H1 (cell line): ENCODE data around the gene VSX2. TPM values are rescaled to one million over a fixed set of nuclear protein-coding genes. Genes with fewer than 3 reads are reported as not detected.

Source experiments
- CTCF ChIA-PET: fragments of 300-600 bp; sonication (Branson Sonifier 250); formaldehyde crosslinking; loops from one replicate; lab custom pipeline; 2021; ENCODE audit not compliant: partially characterized antibody; lab: Charles Lee
- POLR2A ChIA-PET: fragments of 300-600 bp; sonication (Branson Sonifier 250); formaldehyde crosslinking; loops from one replicate; lab custom pipeline; 2021; ENCODE audit warnings: inconsistent platforms; ENCODE audit not compliant: partially characterized antibody; lab: Charles Lee
- DNase-seq, 2 experiments: peaks; one replicate each; pipeline versions ENCODE4 v3.0.0 to v3.0.0-alpha.2; 2010 to 2022; ENCODE audit warnings: low spot score in 2 of 2, low read depth in 1 of 2, mixed read lengths in 1 of 2
- FAIRE-seq: peaks from 2 replicates; lab custom pipeline; 2011; peaks lifted over from hg19 to GRCh38; lab: Jason Lieb, UNC
- H2AFZ ChIP-seq: 2 replicates; pipeline ENCODE4 v1.8.1; 2012; ENCODE audit warnings: low read length, inconsistent platforms
- H2AK5ac ChIP-seq: 2 replicates; pipeline ENCODE4 v1.6.1; 2013; ENCODE audit warnings: low read depth, low read length
- H2BK120ac ChIP-seq: replicated peaks from 2 replicates; pipeline ENCODE3; 2013; ENCODE audit warnings: low read depth, low read length, inconsistent platforms
- H2BK12ac ChIP-seq: 2 replicates; pipeline ENCODE4 v1.6.1; 2013; ENCODE audit warnings: low read depth, low read length
- H2BK15ac ChIP-seq: 2 replicates; pipeline ENCODE4 v1.6.1; 2013; ENCODE audit warnings: low read length
- H2BK20ac ChIP-seq: 2 replicates; pipeline ENCODE4 v1.6.1; 2013; ENCODE audit warnings: low read length
- H2BK5ac ChIP-seq: 2 replicates; pipeline ENCODE4 v1.6.1; 2013; ENCODE audit warnings: low read depth, low read length
- H3K14ac ChIP-seq: 2 replicates; pipeline ENCODE4 v1.6.1; 2013; ENCODE audit warnings: inconsistent platforms; ENCODE audit not compliant: insufficient read length
- H3K18ac ChIP-seq: 2 replicates; pipeline ENCODE4 v1.6.1; 2013; ENCODE audit warnings: low read length; ENCODE audit errors: extremely low read depth
- H3K23ac ChIP-seq: 2 replicates; pipeline ENCODE4 v1.6.1; 2013; ENCODE audit warnings: inconsistent platforms; ENCODE audit not compliant: insufficient read length
- H3K23me2 ChIP-seq: 2 replicates; pipeline ENCODE4 v1.6.1; 2013; ENCODE audit warnings: low read depth, low read length
- H3K27ac ChIP-seq: 2 replicates; pipeline ENCODE4 v1.6.1; 2011; ENCODE audit warnings: low read depth, low read length, inconsistent platforms
- H3K27me3 ChIP-seq, 4 experiments: replicated peaks in 1 of 4; 1 replicate in 1 of 4; 2 replicates in 3 of 4; pipeline versions ENCODE4 v1.6.1 to v1.8.1; 2011 to 2013; ENCODE audit warnings: low read length in 3 of 4, mild to moderate bottlenecking in 3 of 4, inconsistent platforms in 2 of 4, mixed read lengths in 2 of 4, moderate library complexity in 1 of 4; ENCODE audit not compliant: control insufficient read depth in 3 of 4, insufficient read depth in 3 of 4; ENCODE audit errors: extremely low read depth in 1 of 4
- H3K36me3 ChIP-seq, 4 experiments: 2 replicates each; pipeline versions ENCODE4 v1.6.1 to v1.8.1; 2011 to 2013; ENCODE audit warnings: mild to moderate bottlenecking in 4 of 4, low read length in 3 of 4, moderate library complexity in 2 of 4, control low read depth in 1 of 4, inconsistent platforms in 1 of 4; ENCODE audit not compliant: insufficient read depth in 4 of 4, control insufficient read depth in 2 of 4
- H3K4ac ChIP-seq: replicated peaks from 2 replicates; pipeline ENCODE3; 2013; ENCODE audit warnings: low read length, low read depth, mixed read lengths, inconsistent platforms; ENCODE audit not compliant: insufficient read length
- H3K4me1 ChIP-seq, 4 experiments: replicated peaks in 1 of 4; 1 replicate in 1 of 4; 2 replicates in 3 of 4; pipeline versions ENCODE4 v1.6.1 to v1.8.1; 2011 to 2013; ENCODE audit warnings: low read length in 3 of 4, inconsistent platforms in 2 of 4, mixed read lengths in 1 of 4; ENCODE audit not compliant: insufficient read depth in 4 of 4, control insufficient read depth in 3 of 4
- H3K4me2 ChIP-seq, 2 experiments: 2 replicates each; pipeline versions ENCODE4 v1.6.1 to v1.8.1; 2011 to 2013; ENCODE audit warnings: low read depth in 2 of 2, low read length in 2 of 2, control low read depth in 1 of 2, inconsistent platforms in 1 of 2, mild to moderate bottlenecking in 1 of 2; ENCODE audit not compliant: insufficient read depth in 1 of 2
- H3K4me3 ChIP-seq, 4 experiments: fragments of 200-600, 300-600 bp in 1 of 4; sonication (generic), shearing (Covaris generic), sonication (Bioruptor Twin) in 1 of 4; 2 replicates each; pipeline versions ENCODE4 v1.5.1 to v1.8.1; 2011 to 2016; ENCODE audit warnings: low read length in 4 of 4, low read depth in 3 of 4, control low read depth in 2 of 4, inconsistent platforms in 2 of 4, mild to moderate bottlenecking in 2 of 4, mixed read lengths in 1 of 4, moderate library complexity in 1 of 4; ENCODE audit not compliant: insufficient read depth in 2 of 4; ENCODE audit errors: extremely low read depth in 1 of 4
- H3K56ac ChIP-seq: replicated peaks from 2 replicates; pipeline ENCODE3; 2013; ENCODE audit warnings: low read depth, mild to moderate bottlenecking, mixed read lengths, low read length, inconsistent platforms; ENCODE audit not compliant: insufficient read length
- H3K79me1 ChIP-seq: 2 replicates; pipeline ENCODE4 v1.6.1; 2013; ENCODE audit warnings: low read depth, low read length, control low read depth
- H3K79me2 ChIP-seq, 2 experiments: 2 replicates each; pipeline versions ENCODE4 v1.6.1 to v1.8.1; 2012 to 2013; ENCODE audit warnings: low read length in 2 of 2, mild to moderate bottlenecking in 2 of 2, inconsistent platforms in 1 of 2; ENCODE audit not compliant: insufficient read depth in 2 of 2, control insufficient read depth in 1 of 2
- H3K9ac ChIP-seq, 4 experiments: replicated peaks in 1 of 4; 1 replicate in 1 of 4; 2 replicates in 3 of 4; pipeline versions ENCODE4 v1.6.1 to v1.8.1; 2011 to 2013; ENCODE audit warnings: low read depth in 3 of 4, low read length in 3 of 4, control low read depth in 2 of 4, mild to moderate bottlenecking in 2 of 4, moderate library complexity in 2 of 4, inconsistent platforms in 1 of 4; ENCODE audit errors: extremely low read depth in 1 of 4
- H3K9me3 ChIP-seq, 2 experiments: 2 replicates each; pipeline versions ENCODE4 v1.6.1 to v1.8.1; 2012 to 2013; ENCODE audit warnings: mild to moderate bottlenecking in 2 of 2, moderate library complexity in 2 of 2, control low read depth in 1 of 2, inconsistent platforms in 1 of 2, low read depth in 1 of 2, low read length in 1 of 2, mixed read lengths in 1 of 2; ENCODE audit not compliant: insufficient read depth in 2 of 2
- H4K20me1 ChIP-seq, 2 experiments: replicated peaks in 1 of 2; 2 replicates each; pipeline versions ENCODE3 to v1.8.1; 2011 to 2013; ENCODE audit warnings: inconsistent platforms in 2 of 2, low read length in 2 of 2, mild to moderate bottlenecking in 1 of 2; ENCODE audit not compliant: insufficient read depth in 2 of 2, control insufficient read depth in 1 of 2
- H4K5ac ChIP-seq: 2 replicates; pipeline ENCODE4 v1.6.1; 2013; ENCODE audit warnings: low read length, low read depth, mixed read lengths, inconsistent platforms; ENCODE audit not compliant: insufficient read length
- H4K8ac ChIP-seq: 2 replicates; pipeline ENCODE4 v1.8.0; 2013; ENCODE audit warnings: mild to moderate bottlenecking, moderate library complexity, low read length, inconsistent platforms; ENCODE audit not compliant: insufficient read depth; ENCODE audit errors: extremely low read depth
- H4K91ac ChIP-seq: replicated peaks from 2 replicates; pipeline ENCODE3; 2013; ENCODE audit warnings: low read length, mixed read lengths, inconsistent platforms; ENCODE audit not compliant: insufficient read length
- CBX8 ChIP-seq: fragments of 300-800, 300-1000 bp; sonication (generic); IDR thresholded peaks from 2 replicates; pipeline ENCODE4 v1.7.1; 2016; ENCODE audit warnings: low read depth, low read length, borderline replicate concordance
- CHD2 ChIP-seq: IDR thresholded peaks from 2 replicates; pipeline ENCODE4 v1.6.1; 2012; ENCODE audit warnings: low read length, improper control_type of control experiment
- CREB1 ChIP-seq: IDR thresholded peaks from 2 replicates; pipeline ENCODE4 v1.6.1; 2012; ENCODE audit warnings: inconsistent platforms
- EZH2 ChIP-seq: fragments of 200-600 bp; sonication (generic); IDR thresholded peaks from 2 replicates; pipeline ENCODE4 v1.7.1; 2012; ENCODE audit warnings: low read depth, mild to moderate bottlenecking, moderate library complexity, low read length, inconsistent platforms; ENCODE audit not compliant: severe bottlenecking
- ZNF274 ChIP-seq: IDR thresholded peaks from 2 replicates; pipeline ENCODE4 v1.7.0; 2012; ENCODE audit warnings: low read length, borderline replicate concordance; ENCODE audit errors: extremely low read depth
- WGBS, 2 experiments: shearing (Covaris generic) in 1 of 2; methylation state at CpG; one replicate each; pipeline versions ENCODE4 v1.1.6 to v1.1.7; 2013 to 2015; ENCODE audit warnings: low lambda C conversion rate in 2 of 2, mixed read lengths in 2 of 2, inconsistent platforms in 1 of 2, low coverage in 1 of 2, missing lambda C conversion rate in 1 of 2; ENCODE audit not compliant: insufficient replicate concordance in 2 of 2, insufficient coverage in 1 of 2, insufficient read length in 1 of 2; ENCODE audit errors: extremely low coverage in 1 of 2, missing lambda C conversion rate in 1 of 2; 5-methylcytosine and 5-hydroxymethylcytosine counted together
- polyA plus RNA-seq, 7 experiments: library from polyadenylated mRNA; depleted of rRNA in 3 of 7; stranded (reverse) in 5 of 7; unstranded in 2 of 7; fragments of >200 nt in 5 of 7; fragments of 200-250 nt in 2 of 7; gene quantifications; 1 replicate in 5 of 7; 2 replicates in 1 of 7; 4 replicates in 1 of 7; pipeline versions ENCODE4 v1.2.1 to v1.2.3, GENCODE V29; 2011 to 2013; ENCODE audit warnings: missing spikeins in 2 of 7, mixed read lengths in 2 of 7
- total RNA-seq: library from RNA; stranded (reverse); fragmentation: NEBNext Ultra II Directional; extraction: Animal tissue kit (Norgen Biotek cat#: 25700); gene quantifications from 2 replicates; pipeline ENCODE4 v1.2.1, GENCODE V29; 2021
- TF ChIP-seq, protein P1 (sequence below): IDR thresholded peaks from 2 replicates; pipeline ENCODE4 v1.6.1; 2012; ENCODE audit warnings: inconsistent platforms

Gene VSX2
- total and polyA plus RNA-seq, 2 of the 8 experiments (the other 6 are each of a cell fraction or from before 2014, with no cell fraction given) = 0.08 to 0.22 TPM

DNA sequence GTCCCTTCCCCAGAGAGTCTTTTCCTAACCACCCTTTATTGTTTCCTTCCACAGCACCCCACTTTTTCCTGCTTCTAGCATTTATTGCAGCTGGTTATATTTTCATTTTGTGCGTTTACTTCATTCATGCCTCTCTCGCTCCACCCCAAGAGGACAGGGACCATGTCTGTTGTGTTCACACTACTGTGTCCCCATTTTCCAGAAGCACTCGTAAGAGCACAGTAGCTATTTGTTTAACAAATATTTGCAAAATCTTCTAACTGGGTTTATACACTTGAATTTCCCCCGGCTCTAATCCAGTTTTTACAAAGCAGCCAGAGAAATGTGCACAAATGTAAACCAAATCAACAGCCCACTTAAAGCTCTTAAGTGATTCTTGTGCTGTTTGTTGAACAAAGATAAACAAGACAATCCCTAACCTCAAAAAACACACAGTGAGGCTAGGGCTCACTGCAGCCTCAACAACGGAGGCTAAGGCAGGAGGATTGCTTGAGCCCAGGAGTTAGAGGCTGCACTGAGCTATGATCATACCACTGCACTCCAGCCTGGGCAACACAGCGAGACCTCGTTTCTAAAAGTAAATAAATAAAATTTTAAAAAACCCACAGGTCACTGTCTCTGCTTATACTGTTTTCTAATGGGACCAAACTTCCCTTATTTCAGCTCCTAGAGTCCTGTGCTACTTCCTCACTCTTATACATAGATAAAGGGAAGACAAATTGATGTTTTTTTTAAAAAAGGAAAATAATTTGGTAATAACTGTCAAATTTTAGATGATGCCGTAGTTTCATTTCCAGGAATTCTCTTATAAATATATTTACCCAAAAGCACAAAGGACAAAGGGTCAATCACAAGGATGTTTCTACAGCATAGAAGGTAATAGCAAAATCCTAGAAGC is 70.1 kb downstream of the VSX2 start:
- Histone ChIP-seq H2AFZ (no peak overlapping the region), H3K36me3 (no peaks in the 10 kb centered on the region), H2AK5ac (no peak overlapping the region), H2BK12ac (no peak overlapping the region), H2BK15ac (no peak overlapping the region), H3K9me3 (no peaks in the 10 kb centered on the region), H3K4me1 (no peaks in the 10 kb centered on the region), H2BK120ac (no peak overlapping the region), H3K9ac (no peak overlapping the region), H3K79me2 (no peaks in the 10 kb centered on the region), H3K14ac (no peak overlapping the region), H3K23ac (no peak overlapping the region), H3K4me2 (no peak overlapping the region), H3K4ac (no peak overlapping the region), H3K18ac (no peak overlapping the region), H4K20me1 (no peaks in the 10 kb centered on the region), H3K23me2 (no peaks in the 10 kb centered on the region), H3K4me3 (no peak overlapping the region), H3K56ac (no peak overlapping the region), H2BK20ac (no peak overlapping the region), H3K27ac (no peak overlapping the region), H4K91ac (no peak overlapping the region), H2BK5ac (no peak overlapping the region), H4K8ac (no peak overlapping the region), H3K27me3 (no peaks in the 10 kb centered on the region), H3K79me1 (no peaks in the 10 kb centered on the region), H4K5ac (no peak overlapping the region)
- FAIRE-seq (no peak), DNase-seq (no peak)
- POLR2A ChIA-PET = interaction anchor here (1.0 to 1.6 kb wide), 4 partner anchors 11 to 39 kb away, joined by 3 to 5 read pairs (median 4); partner anchors contain the start of gene VRTN
- CTCF ChIA-PET = interaction anchor here (0.5 to 14.0 kb wide), 6 partner anchors 13 to 169 kb away, joined by 3 to 144 read pairs (median 4); partner anchors contain the start of gene ABCD4
- 89% methylated on average over 8 of the region's 8 CpGs; no CpG with 5 or more reads in 1 of the 2 experiments for WGBS, 2 experiments
- TF ChIP-seq EZH2 (no peak), CREB1 (no peak), CHD2 (no peak), ZNF274 (no peak), CBX8 (no peak)
- TF ChIP-seq, protein P1, sequence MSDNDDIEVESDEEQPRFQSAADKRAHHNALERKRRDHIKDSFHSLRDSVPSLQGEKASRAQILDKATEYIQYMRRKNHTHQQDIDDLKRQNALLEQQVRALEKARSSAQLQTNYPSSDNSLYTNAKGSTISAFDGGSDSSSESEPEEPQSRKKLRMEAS = no peak
